HepG2 (cell line): ENCODE measurements around the gene GALNT15. TPM values are rescaled to one million over a fixed set of nuclear protein-coding genes. Genes with fewer than 3 reads are reported as not detected.
A peak's percentile ranks its signal among the peaks of the same experiment; 100 is the strongest.

ENCODE experiments used
- ATF1 ChIP-seq: IDR thresholded peaks from 2 replicates; pipeline ENCODE4 v1.6.1; 2016; ENCODE audit warnings: mild to moderate bottlenecking, control low read depth
- CCAR2 ChIP-seq: fragments of 200-400 bp; formaldehyde crosslinking; optimal IDR thresholded peaks from 2 replicates; pipeline ENCODE3; 2018; ENCODE audit warnings: low read depth, mild to moderate bottlenecking, low read length, moderate library complexity
- FIP1L1 ChIP-seq: fragments of 200-400 bp; formaldehyde crosslinking; IDR thresholded peaks from 2 replicates; pipeline ENCODE4 v1.6.1; 2018; ENCODE audit warnings: low read depth, mild to moderate bottlenecking, low read length, moderate library complexity, borderline replicate concordance; ENCODE audit not compliant: insufficient read depth
- FOXA1 ChIP-seq, 2 experiments: fragments of 450-650 bp in 1 of 2; sonication (generic) in 1 of 2; formaldehyde crosslinking in 1 of 2; IDR thresholded peaks; 2 replicates each; pipeline versions ENCODE4 v1.4.0 to v1.6.1; 2016 to 2020; ENCODE audit warnings: missing genetic modification reagents in 1 of 2
- HDAC6 ChIP-seq: fragments of 200-600 bp; sonication (generic); IDR thresholded peaks from 2 replicates; pipeline ENCODE4 v1.7.0; 2017; ENCODE audit warnings: mild to moderate bottlenecking, antibody characterized with exemption, low read length, low read depth
- HNRNPH1 ChIP-seq: fragments of 200-400 bp; formaldehyde crosslinking; optimal IDR thresholded peaks from 2 replicates; pipeline ENCODE3; 2017; ENCODE audit warnings: mild to moderate bottlenecking, low read depth, low read length
- KAT7 ChIP-seq: IDR thresholded peaks from 2 replicates; pipeline ENCODE4 v1.6.1; 2018; ENCODE audit warnings: borderline replicate concordance, missing compliant biosample characterization
- KDM6A ChIP-seq: IDR thresholded peaks from 2 replicates; pipeline ENCODE4 v1.6.1; 2016; ENCODE audit warnings: low read depth
- LCORL ChIP-seq, 2 experiments: fragments of 450-650 bp in 1 of 2; sonication (generic) in 1 of 2; formaldehyde crosslinking in 1 of 2; IDR thresholded peaks; 2 replicates each; pipeline versions ENCODE4 v1.5.0 to v1.6.1; 2017 to 2020; ENCODE audit warnings: antibody characterized with exemption in 1 of 2, missing genetic modification reagents in 1 of 2
- MED1 ChIP-seq: sonication (generic); formaldehyde crosslinking; IDR thresholded peaks from 2 replicates; pipeline ENCODE4 v1.4.0; 2020; ENCODE audit warnings: missing genetic modification reagents
- RAD51 ChIP-seq: fragments of 450-650 bp; IDR thresholded peaks from 2 replicates; pipeline ENCODE4 v1.6.1; 2016; ENCODE audit warnings: borderline replicate concordance
- REPIN1 ChIP-seq: sonication (generic); formaldehyde crosslinking; IDR thresholded peaks from 2 replicates; pipeline ENCODE4 v1.8.0; 2022; ENCODE audit warnings: missing genetic modification reagents, low read depth, mild to moderate bottlenecking, borderline replicate concordance
- REST ChIP-seq, 2 experiments: IDR thresholded peaks; 2 replicates each; pipeline ENCODE4 v1.6.1; 2011 to 2012; ENCODE audit warnings: low read length in 2 of 2, borderline replicate concordance in 1 of 2, low read depth in 1 of 2, mild to moderate bottlenecking in 1 of 2, moderate library complexity in 1 of 2
- RNF2 ChIP-seq: fragments of 450-650 bp; conservative IDR thresholded peaks from 2 replicates; pipeline ENCODE4 v1.6.1; 2016; ENCODE audit warnings: low read depth
- SP1 ChIP-seq, 2 experiments: fragments of 450-650 bp in 1 of 2; sonication (generic) in 1 of 2; formaldehyde crosslinking in 1 of 2; IDR thresholded peaks; 2 replicates each; pipeline versions ENCODE4 v1.4.0 to v1.6.1; 2016 to 2020; ENCODE audit warnings: missing genetic modification reagents in 1 of 2
- ZBTB38 ChIP-seq: sonication (generic); formaldehyde crosslinking; IDR thresholded peaks from 2 replicates; pipeline ENCODE4 v1.5.1; 2020; ENCODE audit warnings: mild to moderate bottlenecking, missing genetic modification reagents
- ZNF335 ChIP-seq: sonication (generic); formaldehyde crosslinking; IDR thresholded peaks from 2 replicates; pipeline ENCODE4 v1.4.0; 2020; ENCODE audit warnings: missing genetic modification reagents
- ZNF350 ChIP-seq: sonication (generic); formaldehyde crosslinking; IDR thresholded peaks from 2 replicates; pipeline ENCODE4 v1.4.0; 2020; ENCODE audit warnings: mild to moderate bottlenecking, low read depth, missing genetic modification reagents, borderline replicate concordance
- ZNF510 ChIP-seq: sonication (generic); formaldehyde crosslinking; IDR thresholded peaks from 2 replicates; pipeline ENCODE4 v1.4.0; 2020; ENCODE audit warnings: low read depth, mild to moderate bottlenecking, missing genetic modification reagents
- ZNF547 ChIP-seq: sonication (generic); formaldehyde crosslinking; IDR thresholded peaks from 2 replicates; pipeline ENCODE4 v1.5.1; 2020; ENCODE audit warnings: mild to moderate bottlenecking, missing genetic modification reagents
- polyA plus RNA-seq, 8 experiments: library from polyadenylated mRNA; depleted of rRNA in 3 of 8; stranded (reverse) in 7 of 8; unstranded in 1 of 8; fragments of >200 nt; fragmentation: Illumina TruSeq in 4 of 8; extraction: Trizol in 4 of 8; gene quantifications; 2 replicates each; pipeline versions ENCODE4 v1.2.1 to v1.2.3, GENCODE V29; 2011 to 2016; ENCODE audit warnings: low read depth in 4 of 8, missing spikeins in 1 of 8, mixed read lengths in 1 of 8; ENCODE audit not compliant: insufficient read depth in 1 of 8
- total RNA-seq, 5 experiments: library from RNA; depleted of rRNA; stranded (reverse); fragments of >200 nt; fragmentation: Illumina TruSeq; extraction: Trizol; gene quantifications; 2 replicates each; pipeline ENCODE4 v1.2.3, GENCODE V29; 2016; ENCODE audit warnings: low read depth in 1 of 5
- TF ChIP-seq, protein P1 (sequence below): sonication (generic); formaldehyde crosslinking; IDR thresholded peaks from 2 replicates; pipeline ENCODE4 v1.9.0; 2021; ENCODE audit warnings: missing genetic modification reagents, borderline replicate concordance
- TF ChIP-seq, protein P2 (sequence below): sonication (generic); formaldehyde crosslinking; IDR thresholded peaks from 2 replicates; pipeline ENCODE4 v1.8.1; 2022; ENCODE audit warnings: low read depth, mild to moderate bottlenecking, missing genetic modification reagents

The GALNT15 gene
- total and polyA plus RNA-seq, 2 of the 13 experiments (the other 11 are each of a cell fraction or from before 2014, with no cell fraction given) = 0.02 to 0.04 TPM

- TF ChIP-seq ZBTB38 (CRISPR knock-in tag) = no peak
- no peak for TF ChIP-seq KDM6A (CRISPR knock-in tag)
- TF ChIP-seq CCAR2 = no peak
- TF ChIP-seq KAT7 (CRISPR knock-in tag) = no peak
- no peak for TF ChIP-seq FOXA1 (IDR thresholded peaks at IDR 0.05)
- TF ChIP-seq FOXA1 (CRISPR knock-in tag; IDR thresholded peaks at IDR 0.05) = no peak
- no peak for TF ChIP-seq SP1 (IDR thresholded peaks at IDR 0.05)
- no peak for TF ChIP-seq SP1 (CRISPR knock-in tag; IDR thresholded peaks at IDR 0.05)
- no peak for TF ChIP-seq RAD51
- no peak for TF ChIP-seq ZNF510 (CRISPR knock-in tag)
- TF ChIP-seq RNF2 = no peak
- TF ChIP-seq LCORL (IDR thresholded peaks at IDR 0.05) = no peak
- no peak for TF ChIP-seq LCORL (CRISPR knock-in tag; IDR thresholded peaks at IDR 0.05)
- TF ChIP-seq, protein P1, sequence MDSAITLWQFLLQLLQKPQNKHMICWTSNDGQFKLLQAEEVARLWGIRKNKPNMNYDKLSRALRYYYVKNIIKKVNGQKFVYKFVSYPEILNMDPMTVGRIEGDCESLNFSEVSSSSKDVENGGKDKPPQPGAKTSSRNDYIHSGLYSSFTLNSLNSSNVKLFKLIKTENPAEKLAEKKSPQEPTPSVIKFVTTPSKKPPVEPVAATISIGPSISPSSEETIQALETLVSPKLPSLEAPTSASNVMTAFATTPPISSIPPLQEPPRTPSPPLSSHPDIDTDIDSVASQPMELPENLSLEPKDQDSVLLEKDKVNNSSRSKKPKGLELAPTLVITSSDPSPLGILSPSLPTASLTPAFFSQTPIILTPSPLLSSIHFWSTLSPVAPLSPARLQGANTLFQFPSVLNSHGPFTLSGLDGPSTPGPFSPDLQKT (CRISPR knock-in tag) = no peak
- 0 out of 2 replicates have a peak, but pooled peaks have one; percentile 19 for TF ChIP-seq MED1 (CRISPR knock-in tag)
- TF ChIP-seq HDAC6 = no peak
- TF ChIP-seq ZNF335 (CRISPR knock-in tag) = no peak
- TF ChIP-seq REST (IDR thresholded peaks at IDR 0.05; ENCODE audit: borderline replicate concordance in 1 of 2, low read depth in 1 of 2, low read length in 2 of 2) = no peak
- no peak for TF ChIP-seq ZNF547 (CRISPR knock-in tag)
- TF ChIP-seq REPIN1 (CRISPR knock-in tag) = no peak
- TF ChIP-seq, protein P2, sequence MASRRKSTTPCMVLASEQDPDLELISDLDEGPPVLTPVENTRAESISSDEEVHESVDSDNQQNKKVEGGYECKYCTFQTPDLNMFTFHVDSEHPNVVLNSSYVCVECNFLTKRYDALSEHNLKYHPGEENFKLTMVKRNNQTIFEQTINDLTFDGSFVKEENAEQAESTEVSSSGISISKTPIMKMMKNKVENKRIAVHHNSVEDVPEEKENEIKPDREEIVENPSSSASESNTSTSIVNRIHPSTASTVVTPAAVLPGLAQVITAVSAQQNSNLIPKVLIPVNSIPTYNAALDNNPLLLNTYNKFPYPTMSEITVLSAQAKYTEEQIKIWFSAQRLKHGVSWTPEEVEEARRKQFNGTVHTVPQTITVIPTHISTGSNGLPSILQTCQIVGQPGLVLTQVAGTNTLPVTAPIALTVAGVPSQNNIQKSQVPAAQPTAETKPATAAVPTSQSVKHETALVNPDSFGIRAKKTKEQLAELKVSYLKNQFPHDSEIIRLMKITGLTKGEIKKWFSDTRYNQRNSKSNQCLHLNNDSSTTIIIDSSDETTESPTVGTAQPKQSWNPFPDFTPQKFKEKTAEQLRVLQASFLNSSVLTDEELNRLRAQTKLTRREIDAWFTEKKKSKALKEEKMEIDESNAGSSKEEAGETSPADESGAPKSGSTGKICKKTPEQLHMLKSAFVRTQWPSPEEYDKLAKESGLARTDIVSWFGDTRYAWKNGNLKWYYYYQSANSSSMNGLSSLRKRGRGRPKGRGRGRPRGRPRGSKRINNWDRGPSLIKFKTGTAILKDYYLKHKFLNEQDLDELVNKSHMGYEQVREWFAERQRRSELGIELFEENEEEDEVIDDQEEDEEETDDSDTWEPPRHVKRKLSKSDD (CRISPR knock-in tag) = no peak
- no peak for TF ChIP-seq HNRNPH1
- TF ChIP-seq ZNF350 (CRISPR knock-in tag) = peak; percentile 58; the same call in 1 of the 2 replicates
- no peak for TF ChIP-seq FIP1L1
- 0 out of 2 replicates have a peak, but pooled peaks have one; percentile 20 for TF ChIP-seq ATF1 (CRISPR knock-in tag)
These were observed 73.0 kb downstream of the GALNT15 start (continued) for GRCh38 chr3:16247282-16248061.
